ENCODE results near the gene PRF1.
"Not testable (repeated sequence)": the region's sequence is repeated elsewhere in the genome, so short reads cannot be mapped to it uniquely, and the experiment has no call there.

The PRF1 gene

DNA sequence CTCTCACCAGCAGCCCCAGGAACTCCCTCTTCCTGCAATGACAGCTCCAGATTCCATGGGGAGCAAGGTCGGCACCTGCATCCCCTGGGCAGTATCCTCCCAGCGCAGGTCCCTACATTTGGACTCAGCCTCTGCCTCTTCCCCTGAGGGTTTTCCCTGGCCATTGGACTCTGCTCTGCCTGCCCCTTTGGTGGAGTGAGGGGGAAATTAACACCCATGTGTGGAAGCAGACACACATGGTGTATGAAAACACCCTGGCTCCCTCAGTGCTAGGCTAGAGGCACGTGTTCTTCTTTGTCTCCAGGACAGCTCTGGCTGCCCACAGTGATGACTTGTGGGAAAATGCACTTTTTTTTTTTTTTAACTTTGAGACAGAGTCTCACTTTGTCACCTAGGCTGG is 8.4 kb downstream of the PRF1 start:
- no peak for DNase-seq (ENCODE audit: low spot score)

DNA sequence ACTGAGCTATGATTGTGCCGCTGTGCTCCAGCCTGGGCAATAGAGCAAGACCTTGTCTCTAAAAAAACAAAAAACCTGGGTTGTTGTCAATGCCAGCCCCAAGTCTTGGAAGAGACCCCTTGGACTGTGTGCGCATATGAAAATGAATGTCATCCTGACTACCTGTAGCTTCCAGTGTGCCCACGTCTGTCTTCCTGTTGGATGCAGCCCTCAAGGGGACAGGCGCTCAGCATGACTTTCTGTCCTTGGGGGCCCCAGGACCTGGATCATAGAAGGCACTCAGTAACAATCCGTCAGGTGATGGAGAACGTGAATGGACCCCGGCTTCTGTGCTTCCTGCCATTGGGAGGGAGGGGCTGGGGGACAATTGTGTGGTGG is 9.0 kb downstream of the PRF1 start:
- no peak for DNase-seq (ENCODE audit: low spot score)

DNA sequence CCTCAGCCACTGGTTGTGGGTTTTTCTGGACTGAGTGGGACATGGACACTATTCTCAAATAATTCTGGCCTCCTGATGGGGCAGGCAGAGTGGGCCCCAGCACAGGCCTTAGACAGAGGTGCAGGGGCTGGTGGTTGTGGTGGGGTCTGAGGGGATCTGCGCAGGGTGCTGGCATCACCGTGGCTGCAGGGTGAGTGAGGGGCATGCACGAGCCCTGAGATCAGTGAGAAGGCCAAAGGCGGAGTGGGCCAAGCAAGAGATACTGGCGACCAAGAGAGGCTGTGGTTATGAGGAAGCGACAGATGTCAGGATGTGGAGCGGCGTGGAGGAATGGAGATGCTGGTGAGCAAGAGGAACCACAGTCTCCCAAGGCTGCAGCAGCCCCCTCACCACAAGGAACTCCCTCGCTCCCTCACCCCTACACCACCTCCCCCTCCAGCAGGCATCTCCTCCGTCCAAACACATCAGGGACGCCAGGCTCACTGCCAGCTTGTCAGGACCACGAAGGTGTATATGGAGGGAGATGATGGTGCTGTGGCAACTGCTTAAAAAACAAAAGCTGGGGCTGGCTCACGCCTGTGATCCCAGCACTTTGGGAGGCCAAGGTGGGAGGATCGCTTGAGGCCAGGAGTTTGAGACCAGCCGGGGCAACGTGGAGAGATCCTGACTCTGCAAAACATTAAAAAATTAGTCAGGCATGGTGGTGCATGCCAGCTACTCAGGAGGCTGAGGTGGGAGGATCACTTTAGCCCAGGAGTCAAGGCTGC is 9.6 kb downstream of the PRF1 start:
- DNase-seq (ENCODE audit: low spot score), result no peak

DNA sequence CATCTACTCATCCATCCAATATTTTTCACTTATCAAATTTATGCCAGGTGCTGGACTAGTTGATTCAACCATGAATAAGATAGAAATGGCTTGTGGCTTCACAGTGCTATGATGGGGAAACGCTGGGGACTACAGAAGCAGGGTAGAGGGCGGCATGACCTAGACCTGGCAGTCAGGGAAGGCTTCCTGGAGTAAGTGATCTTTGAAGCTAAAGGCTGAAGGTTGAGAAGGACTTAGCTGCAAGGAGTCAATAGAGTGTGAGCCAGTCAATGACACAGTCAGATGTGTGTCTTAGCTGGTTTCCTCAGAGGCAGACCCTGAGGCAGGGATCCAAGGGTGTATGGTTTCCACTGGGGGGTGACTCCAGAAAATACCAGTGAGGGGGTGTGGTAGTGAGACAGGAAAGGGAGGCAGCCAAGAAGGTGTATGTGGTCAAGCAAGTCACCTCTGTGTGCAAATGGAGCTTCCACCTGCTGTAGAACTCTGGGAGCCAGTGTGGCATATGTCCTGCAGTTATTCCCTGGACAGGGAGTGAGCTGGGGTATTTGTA is 10.3 kb downstream of the PRF1 start:
- no peak for DNase-seq (ENCODE audit: low spot score)

DNA sequence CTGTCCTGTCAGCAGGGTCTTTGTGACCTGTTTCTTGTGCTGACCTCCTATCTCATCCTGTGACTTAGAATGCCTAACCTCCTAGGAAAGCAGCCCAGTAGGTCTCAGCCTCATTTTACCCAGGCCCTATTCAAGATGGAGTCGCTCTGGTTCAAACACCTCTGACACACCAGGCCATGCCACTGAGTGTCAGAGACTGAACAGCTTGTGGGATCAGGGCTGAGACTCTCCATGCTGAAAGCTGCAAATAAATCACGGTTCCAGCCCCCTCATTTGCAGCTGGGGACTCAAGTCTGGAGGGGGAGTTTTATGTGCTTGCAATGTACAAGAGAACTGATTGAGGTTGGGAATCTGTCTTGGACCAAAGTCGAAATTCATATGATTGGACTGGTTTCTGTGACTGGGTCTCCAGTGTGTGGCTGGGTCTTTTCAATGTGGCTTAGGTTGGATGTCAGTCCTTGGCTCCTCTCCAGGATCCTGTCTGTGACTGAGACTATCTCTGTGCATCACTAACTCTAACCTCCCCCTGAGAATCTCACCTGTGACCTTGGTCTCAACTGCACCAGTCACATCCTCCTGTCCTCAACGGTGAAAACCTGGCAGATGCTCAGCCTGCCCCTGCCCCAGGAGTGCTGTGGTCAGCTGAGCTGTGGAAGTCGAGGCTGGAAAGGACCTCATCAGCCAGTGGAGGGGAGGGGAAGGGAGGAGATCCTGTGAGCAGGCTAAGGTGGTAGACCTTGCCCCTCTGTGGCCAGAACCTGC is 11.7 kb downstream of the PRF1 start:
- DNase-seq (ENCODE audit: low spot score), result no peak

DNA sequence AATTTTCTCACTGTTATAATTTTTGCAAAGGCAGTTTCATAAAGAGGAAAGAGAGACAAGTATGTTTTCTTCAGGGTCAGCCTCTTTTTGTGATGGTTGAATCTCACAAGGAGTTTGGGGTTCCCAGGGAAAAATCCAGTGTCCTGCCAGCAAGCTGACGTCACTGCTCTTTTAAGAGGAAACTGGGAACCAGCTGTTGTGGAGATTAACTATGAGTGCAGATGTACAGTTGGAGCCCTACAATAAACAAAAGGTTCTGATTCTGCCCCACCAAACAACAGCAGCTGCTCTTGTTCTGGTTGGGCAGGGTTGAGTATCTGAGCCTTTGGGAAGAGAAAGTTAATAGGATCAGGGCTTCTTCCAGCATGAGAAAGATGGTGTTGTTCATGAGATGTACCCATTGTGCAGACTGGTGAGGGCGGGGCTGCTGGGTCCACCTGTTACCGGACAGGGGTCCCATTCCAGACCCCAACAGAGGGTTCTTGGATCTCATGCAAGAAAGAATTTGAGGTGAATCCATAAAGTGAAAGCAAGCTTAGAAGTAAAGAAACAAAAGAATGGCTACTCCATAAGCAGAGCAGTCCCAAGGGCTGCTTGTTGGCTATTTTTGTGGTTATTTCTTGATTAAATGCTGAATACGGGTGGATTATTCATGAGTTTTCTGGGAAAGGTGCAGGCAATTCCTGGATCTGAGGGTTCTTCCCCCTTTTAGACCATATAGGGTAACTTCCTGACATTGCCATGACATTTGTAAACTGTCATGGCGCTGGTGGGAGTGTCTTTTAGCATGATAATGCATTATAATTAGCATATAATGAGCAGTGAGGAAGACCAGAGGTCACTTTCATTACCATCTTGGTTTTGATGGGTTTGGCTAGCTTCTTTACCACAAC is 12.5 kb downstream of the PRF1 start:
- peak; percentile 77 for DNase-seq (ENCODE audit: low spot score)

DNA sequence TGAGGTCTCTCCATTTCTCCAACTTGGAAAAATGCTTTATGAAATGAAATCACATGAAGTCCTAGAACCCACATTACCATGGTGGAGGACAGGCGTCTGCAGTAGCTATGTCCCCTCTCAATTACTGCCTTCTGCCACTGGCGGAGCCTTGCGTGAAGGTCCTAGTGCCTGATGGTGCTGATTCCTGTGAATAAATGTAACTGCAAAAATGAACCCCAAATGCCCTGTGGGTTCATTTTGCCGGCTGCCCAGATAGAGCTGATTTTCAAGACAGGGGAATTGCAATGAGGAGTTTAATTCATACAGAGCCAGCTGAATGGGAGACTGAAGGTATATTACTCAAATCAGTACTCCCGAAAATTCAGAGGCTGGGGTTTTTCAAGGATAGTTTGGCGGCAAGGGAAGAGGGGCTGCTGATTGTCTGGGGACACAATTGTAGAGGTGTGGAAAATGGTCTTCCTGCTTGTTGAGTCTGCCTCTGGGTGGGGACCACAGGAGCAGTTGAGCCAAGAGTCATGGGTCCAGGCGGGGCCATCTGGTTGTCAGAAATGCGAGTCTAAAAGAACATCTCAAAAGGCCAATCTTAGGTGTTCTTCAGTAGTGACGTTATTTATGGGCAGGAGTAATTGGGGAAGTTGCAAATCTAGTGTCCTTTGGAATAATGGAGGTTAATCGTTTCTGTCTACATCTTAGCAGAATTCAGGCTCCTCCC is 13.5 kb downstream of the PRF1 start:
- peak; percentile 66 for DNase-seq (ENCODE audit: low spot score)

DNA sequence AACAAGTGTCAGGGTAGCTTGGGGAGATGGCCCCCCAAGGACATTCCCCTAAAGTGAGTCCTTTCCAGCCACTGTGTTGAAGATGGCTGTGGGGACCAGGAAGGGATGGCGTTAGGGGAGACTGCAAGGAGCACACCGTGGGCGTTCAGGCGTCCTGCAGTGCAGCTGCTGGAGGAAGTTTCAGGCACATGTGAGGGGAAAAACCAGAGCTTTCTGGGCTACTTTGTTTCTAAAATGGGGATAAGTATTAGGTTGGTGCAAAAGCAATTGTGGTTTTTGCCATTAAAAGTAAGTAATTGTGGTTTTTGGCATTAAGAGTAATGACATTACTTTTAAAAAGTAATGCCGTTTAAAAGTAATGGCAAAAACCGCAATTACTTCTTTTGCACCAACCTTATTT is 14.3 kb downstream of the PRF1 start:
- DNase-seq (ENCODE audit: low spot score), result no peak

DNA sequence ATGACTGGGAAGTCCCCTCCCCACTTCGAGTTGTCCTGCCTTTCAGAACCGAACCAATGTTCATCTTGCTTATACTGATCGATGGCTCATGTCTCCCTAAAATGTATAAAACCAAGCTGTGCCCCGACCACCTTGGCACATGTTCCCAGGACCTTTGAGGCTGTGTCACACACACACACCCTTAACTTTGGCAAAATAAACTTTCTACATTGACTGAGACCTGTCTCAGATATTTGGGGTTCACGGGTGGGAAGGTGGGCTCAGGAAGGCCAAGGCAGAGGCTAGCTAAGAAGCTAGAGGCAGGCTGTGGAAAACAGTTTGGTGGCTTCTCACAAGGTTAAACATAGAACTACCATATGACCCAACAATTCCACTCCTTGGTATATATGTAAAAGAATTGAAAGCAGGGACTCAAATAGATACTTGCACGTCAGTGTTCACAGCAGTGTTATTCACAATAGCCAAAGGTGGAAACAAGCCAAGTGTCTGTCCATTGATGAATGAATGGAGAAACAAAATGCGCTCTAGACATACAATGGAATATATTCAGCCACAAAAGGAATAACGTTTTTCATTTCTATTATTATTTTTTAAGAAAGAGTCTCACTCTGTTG is 15.4 kb downstream of the PRF1 start:
- no peak for DNase-seq (ENCODE audit: low spot score)

DNA sequence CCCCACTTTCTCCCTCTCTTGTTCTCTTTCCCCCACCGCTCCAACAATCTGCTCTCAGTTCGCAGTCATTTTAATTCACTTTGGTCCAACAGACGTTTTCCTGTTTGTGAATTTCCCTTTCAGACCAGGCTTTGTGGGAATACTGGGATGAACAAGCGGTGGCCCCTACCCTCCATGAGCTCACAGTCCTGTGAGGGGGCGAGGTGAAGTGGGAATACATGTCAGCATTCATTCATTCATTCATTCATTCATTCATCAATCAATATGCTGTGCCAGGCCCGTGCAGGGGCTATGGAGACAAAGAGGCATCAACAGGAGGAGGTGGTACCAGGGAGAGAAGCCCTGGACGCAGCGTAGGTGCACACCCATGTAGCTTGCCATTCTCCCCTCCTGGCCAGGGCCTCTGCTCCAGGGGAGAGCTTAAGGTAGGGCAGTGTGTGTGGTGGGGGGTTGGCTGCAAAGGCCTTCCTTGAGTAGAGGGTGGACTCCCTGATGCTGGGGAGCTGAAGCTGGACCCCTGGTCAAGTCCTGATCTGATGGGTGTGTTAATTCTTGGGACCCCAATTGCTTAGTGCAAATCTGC is 16.1 kb downstream of the PRF1 start:
- DNase-seq (ENCODE audit: low spot score), result no peak

DNA sequence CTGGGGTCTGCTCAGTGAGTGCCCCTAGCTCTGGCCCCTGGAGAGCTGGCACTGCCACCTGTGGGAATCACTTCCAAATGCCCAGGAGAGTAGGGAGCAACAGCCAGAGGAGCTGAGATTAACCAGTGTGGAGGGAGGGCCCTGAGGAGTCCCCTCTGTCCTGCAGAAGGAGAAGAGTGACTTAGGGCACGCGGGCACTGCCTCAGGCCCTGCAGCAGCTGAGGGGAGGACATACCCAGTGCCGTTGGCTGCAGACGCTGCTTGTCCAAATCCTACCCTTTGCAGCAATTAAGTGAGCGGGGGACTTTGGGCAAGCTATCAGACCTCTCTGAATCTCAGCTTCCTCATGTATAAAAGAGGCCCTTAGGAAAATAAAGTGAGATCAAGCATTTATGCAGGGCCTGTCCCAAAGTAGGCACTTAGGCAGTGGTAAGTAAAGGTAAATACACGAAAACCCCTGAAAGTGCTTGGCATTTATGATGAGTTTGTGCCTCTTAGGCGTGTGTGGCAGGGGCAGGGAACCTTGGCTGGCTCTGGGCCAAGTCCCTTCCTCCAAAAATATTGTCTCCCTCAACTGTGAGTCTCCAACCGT is 16.9 kb downstream of the PRF1 start:
- no peak for DNase-seq (ENCODE audit: low spot score)

DNA sequence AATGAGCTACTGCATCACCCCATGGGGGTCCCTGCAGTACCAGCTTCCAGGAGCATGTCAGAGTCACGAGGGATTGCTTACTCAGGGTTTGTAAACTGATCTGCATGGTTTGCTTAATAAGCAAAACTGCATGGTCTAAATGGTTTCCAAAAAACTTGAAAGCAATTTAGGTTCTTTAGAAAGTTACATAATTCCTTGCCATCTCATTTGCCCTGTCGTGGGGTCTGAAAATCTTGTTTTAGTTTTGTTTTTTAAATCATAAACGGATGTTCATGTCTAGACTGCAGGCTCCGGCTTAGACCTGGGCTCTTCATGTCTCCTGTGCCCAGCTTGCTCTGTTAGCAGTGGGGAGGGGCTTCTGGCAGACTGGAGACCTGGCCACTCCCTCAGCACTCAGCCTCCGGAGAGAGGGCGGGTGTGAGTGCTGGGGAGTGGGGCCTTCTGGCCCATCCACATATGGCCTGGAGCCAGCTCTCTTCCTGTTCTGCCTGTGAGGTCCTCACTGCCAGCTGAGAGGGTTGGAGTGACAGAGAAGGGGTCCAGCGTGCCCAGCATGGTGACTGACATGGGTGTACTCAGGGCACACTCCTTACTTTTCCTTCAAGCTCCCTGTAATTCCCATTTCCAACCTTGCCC is 17.5 kb downstream of the PRF1 start:
- DNase-seq (ENCODE audit: low spot score), result peak; percentile 77

DNA sequence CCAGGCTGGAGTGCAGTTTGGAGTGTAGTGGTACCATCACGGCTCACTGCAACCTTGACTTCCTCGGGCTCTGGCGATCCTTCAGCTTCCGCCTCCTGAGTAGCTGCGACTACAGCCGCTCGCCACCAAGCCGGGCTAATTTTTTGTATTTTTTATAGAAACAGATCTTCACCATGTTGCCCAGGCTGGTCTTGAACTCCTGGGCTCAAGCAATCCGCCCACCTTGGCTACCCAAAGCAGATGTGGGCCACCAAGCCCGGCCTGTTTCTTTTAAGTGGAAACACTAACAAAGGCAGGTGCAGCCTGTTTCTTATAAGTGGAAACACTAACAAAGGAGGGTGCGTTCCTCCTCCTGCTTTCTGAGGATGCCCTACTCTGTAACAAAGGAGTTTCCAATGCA is 18.2 kb downstream of the PRF1 start:
- peak; percentile 14 for DNase-seq (ENCODE audit: low spot score)

DNA sequence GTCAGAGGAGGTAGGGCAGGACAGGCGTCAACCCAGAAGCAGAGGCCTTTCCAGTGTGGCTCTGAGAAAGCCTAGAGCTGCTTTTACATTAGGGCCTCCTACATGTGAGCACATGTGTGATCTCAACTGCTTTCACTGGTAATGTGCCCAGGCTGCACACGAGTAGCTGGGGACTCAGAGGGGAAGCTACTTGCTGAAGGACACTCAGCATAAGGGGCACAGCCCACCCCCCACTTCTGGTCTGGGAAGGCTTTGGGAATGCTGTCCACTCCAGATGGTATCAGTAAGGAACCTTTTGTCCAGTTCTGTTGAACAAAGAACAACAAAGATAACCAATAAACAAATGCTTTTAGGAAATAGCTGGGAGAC is 18.9 kb downstream of the PRF1 start:
- DNase-seq (ENCODE audit: low spot score), result no peak

DNA sequence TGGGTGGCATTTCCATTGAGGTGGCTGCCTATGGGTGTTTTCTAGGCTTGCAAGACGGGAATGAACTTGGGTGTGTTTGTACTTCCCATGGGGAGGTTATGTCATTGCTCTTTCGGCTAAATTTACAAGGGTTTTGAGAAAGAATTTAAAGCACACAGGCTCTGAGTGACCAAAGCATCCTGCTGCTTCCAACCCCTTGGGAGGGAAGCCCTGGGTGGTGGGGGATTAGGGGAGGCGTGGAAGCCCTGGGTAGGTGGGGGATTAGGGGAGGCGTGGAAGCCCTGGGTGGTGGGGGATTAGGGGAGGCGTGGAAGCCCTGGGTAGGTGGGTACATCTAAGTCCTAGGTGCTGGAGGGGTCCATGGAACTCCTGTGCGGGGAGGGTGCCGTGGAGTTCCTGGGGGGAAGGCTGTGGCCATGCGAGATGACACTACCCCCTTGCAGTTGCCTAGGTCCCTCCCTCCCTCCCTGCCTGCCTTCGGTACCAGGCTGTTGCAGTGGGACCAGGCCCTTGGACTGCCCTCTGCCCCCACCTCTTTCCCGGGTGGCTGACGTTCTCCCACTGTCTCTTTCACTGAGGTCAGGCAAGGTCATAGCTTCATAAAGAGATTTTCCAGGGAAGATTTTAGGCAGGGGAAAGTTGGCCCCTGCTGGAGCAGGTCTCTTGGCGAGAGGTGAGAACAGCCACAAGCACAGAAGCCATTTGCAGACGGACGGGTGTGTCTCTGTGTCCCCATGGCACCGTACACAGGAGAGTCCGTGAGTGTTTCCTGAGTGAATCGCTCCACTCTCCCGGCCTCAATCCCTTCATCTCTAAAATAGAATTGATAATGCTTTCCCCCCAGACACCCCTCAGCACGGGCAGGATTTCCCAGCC is 19.5 kb downstream of the PRF1 start:
- DNase-seq (ENCODE audit: low spot score), result no peak

DNA sequence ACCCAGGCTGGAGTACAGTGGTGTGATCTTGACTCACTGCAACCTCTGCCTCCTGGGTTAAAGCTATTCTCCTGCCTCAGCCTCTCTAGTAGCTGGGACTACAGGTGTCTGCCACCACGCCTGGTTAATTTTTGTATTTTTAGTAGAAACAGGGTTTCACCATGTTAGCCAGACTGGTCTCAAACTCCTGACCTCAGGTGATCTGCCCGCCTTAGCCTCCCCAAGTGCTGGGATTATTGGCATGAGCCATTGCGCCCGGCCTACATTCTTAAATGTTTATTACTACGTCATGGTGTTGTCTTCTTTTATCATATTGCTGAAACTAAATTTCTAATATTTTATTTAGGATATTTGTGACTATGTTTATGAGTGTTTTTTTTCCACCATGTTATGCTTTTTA is 21.4 kb downstream of the PRF1 start:
- not testable (repeated sequence) for DNase-seq (ENCODE audit: low spot score)

DNA sequence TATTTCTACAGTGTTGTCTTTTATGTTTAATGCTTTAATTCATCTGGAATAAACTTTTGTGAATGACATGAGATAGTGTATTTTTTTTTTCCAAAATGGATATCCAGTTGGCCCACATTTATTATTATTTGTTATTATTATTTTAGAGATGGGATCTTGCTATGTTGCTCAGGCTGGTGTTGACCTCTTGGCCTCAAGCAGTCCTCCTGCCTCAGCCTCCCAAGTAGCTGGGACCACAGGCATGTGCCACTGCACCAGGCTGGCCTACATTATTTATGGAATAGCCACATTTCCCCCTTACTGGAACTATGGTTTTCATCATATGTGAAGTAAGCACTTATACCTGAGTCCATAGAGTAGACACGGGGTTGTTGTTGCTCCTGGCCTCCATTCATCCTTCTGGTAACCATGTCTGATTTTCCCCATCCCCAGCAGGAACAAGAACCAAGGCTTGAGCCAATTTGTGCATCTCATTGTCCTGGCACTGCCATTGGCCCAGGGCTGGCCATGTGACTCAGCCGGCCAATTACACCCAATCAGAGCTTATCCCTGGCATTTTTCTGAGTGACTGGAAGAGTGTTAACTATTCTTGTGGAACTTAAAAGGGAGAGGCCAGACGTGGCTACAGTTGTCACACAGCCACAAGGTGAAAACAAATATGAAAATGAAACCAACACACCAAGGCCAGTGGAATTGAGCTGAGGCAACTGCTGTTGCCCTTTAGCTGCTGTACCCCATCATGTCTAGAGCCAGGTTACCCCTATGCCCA is 23.1 kb downstream of the PRF1 start:
- DNase-seq (ENCODE audit: low spot score), result no peak

DNA sequence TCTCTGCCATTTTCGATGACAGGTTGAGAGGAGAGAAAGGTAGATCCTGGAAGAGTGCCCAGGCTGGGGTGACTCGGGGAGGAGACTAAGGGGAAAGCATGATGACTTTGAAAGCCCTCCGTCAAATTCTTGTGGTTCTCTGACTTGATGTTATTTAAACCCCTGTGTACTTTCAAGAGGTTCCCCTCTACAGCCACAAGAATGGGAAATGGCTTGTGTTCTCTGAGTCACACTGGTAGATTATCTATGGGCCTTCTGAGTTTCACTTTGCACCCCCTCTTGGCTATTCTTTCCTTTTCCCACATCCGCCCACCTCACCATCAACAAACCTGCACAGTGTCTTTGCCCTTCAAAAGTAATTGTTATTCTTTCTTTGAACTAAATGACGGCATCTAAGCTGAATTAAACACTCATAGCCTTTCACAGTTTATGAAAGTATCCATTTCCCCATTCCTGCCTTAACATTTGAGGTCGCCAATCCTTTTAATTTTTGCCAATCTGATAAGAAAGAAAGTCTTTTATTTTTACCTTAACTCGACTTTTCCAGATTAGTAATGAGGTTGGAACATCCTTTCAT is 24.1 kb downstream of the PRF1 start:
- no peak for DNase-seq (ENCODE audit: low spot score)
